GM21447 (cell line): ENCODE measurements around the gene ANGPTL1.

Experiments
- ATAC-seq: cut with Tn5 transposase; IDR thresholded peaks from one replicate; pipeline ENCODE4 v1.9.1; 2021; ENCODE audit not compliant: unreplicated experiment

Gene ANGPTL1, protein sequence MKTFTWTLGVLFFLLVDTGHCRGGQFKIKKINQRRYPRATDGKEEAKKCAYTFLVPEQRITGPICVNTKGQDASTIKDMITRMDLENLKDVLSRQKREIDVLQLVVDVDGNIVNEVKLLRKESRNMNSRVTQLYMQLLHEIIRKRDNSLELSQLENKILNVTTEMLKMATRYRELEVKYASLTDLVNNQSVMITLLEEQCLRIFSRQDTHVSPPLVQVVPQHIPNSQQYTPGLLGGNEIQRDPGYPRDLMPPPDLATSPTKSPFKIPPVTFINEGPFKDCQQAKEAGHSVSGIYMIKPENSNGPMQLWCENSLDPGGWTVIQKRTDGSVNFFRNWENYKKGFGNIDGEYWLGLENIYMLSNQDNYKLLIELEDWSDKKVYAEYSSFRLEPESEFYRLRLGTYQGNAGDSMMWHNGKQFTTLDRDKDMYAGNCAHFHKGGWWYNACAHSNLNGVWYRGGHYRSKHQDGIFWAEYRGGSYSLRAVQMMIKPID

DNA sequence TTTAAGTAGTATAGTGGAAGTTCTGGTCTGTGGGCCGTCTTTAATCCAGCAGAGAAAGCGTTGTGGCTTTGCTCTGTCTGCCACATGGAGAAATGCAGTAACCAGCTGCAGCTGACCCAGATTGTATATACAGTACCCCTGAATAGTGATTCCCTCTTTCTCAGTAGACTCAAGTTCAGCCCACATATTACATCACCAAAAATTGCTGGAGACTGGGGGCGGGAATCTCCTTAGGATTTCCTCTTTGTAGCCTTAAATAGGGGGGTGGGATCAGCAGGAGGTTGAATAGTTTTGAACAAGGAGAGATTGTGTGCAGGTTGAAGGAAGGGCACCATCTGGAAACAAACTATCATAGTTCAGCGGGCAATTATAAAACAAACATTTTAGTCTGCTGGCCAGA, at the start of gene ANGPTL1:
TSS of gene ANGPTL1 (minus strand) at position 134 of the 400 bp plus-strand sequence. CDS start 5,301 bp downstream, outside the sequence.
- no peak for ATAC-seq

- ATAC-seq: no peak
Observed at GRCh38 chr1:178919581-178919980, 48.7 kb upstream of the ANGPTL1 start.

- ATAC-seq: no peak
Observed at GRCh38 chr1:178918955-178919354, 48.1 kb upstream of the ANGPTL1 start.

DNA sequence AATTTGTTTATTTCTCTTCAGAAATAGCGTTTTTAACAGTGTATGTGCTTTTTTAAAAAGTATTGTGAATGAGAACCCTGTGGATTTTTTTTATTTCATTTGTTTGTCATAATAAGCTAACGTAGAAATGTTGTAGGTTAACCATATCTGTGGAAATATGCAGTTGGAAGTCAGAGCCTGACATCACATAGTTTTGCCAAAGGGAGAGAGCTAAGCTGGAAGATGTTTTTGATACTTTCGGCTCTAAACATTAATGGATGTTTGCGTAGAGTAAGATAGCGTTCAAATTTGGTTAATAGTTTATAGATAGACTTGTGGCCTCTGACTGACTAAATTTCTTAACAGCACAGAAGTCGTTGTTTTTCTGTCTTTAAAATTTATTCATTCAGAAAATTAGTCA, 47.4 kb upstream of the ANGPTL1 start:
- no peak for ATAC-seq

DNA sequence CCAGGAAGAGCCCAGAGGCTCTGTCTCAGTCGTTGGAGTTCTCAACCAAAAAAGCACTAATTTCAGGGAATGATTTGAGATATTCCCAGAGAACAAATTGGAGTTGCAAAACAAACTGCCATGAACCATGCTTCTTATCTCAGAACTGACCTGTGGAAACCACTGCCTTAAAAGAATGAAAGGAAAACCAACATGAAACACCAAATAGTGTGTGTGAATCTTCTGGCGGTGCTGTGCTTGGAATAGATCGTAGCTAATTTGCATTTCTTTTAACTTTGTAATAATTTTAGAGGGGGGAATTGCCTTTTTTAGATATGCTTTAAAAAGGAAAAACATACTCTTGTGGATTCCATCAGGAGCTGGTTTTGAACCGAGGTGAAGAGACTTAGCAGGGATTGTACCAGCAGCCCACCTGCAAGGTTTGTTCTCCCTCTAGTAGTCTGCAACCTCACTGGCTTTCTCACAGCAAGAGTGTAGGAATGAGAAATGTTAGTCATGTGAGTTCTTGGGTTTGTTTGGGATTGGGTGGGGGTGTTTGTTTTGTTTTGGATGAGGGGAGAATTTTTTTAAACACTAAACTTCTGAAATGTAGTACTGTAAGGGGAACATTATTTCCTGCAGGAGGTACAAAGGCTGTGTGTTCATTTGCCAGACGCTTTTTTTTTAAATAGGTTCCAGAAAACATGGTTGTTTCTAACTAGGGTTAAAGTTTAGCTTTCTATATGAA, 45.7 kb upstream of the ANGPTL1 start:
- ATAC-seq: peak; percentile 68

DNA sequence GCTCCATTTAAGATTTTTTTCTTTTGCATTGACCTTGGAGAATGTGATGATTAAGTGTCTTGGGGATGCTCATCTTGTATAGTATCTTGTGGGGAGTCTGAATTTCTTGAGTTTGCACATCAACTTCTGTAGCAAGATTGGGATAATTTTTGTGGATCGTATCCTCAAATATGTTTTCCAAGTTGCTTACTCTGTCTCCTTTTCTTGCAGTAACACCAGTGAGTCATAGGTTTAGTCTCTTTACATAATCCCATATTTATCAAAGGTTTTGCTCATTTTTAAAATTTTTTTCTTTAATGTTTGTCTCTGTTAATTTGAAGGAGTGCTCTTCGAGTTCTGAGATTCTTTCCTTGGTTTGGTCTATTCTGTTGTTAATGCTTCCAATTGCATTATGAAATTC, 41.7 kb upstream of the ANGPTL1 start:
- no peak for ATAC-seq

GRCh38 chr1:178910023-178910422, 39.1 kb upstream of the ANGPTL1 start:
- no peak for ATAC-seq

- ATAC-seq: no peak
Observed at GRCh38 chr1:178908358-178908757, 37.5 kb upstream of the ANGPTL1 start.

- no peak for ATAC-seq
Observed at GRCh38 chr1:178901482-178902125, 30.7 kb upstream of the ANGPTL1 start.

DNA sequence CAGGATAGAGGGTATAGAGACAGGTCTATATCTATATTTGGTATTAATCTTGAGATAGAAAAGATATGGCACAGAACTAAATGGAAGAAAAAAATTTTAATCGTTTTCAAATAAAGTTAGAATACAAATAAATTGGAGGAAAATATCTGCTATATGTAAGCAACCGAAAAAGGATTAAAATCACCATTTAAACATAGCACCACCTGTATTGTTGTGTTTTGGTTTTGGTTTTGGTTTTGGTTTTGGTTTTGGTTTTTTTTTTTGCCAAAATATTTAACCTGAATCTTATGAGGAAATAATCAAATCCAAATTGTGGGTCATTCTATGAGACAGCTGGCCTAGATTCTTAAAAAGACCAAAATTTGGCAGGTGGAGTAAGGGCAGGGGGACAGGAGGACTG, 28.5 kb upstream of the ANGPTL1 start:
- no peak for ATAC-seq

GRCh38 chr1:178898401-178898800, 27.5 kb upstream of the ANGPTL1 start:
- ATAC-seq: no peak

DNA sequence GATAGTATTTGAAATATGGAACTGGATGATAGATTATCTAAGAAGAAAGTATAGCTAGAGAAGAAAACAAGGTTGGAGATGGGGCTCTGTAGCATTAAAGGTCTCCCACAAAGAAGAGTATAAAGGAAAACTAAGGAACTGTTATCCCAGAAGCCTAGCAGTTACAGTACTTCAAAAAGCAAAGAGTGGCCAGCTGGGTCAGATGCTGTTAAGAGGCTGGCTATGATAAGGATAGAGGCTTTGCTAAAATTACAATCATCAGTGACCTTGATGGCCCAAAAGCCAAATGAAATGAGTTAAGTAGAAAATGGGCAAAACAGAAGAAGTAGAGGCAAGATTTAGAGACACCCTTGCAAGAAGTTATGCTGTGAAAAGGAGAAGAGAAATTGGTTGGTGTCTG, 25.1 kb upstream of the ANGPTL1 start:
- ATAC-seq: no peak

GRCh38 chr1:178886551-178886950, 15.7 kb upstream of the ANGPTL1 start:
- ATAC-seq: no peak

GRCh38 chr1:178885869-178886268, 15.0 kb upstream of the ANGPTL1 start:
- ATAC-seq: no peak

DNA sequence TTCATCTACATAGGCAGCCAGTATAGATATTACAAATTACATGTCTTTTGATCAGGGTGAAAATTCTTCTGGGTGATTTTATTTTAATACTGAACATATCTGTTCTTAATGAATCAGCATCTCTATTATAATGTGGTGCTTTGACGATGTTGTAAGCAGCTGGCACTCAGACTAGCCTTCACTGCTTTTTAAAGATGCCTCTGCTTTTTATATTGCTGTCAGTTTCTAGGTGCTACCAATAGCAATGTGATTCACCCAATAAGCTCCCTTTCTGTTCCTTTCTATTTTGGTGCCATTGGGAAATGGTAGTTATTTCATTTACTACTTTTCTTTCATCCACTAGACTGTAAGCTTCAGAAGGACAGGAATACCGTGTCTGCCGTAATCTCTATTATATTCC, 11.1 kb upstream of the ANGPTL1 start:
- ATAC-seq: no peak

GRCh38 chr1:178877896-178878295, 7.0 kb upstream of the ANGPTL1 start:
- ATAC-seq: no peak

- no peak for ATAC-seq
Observed at GRCh38 chr1:178875936-178876335, 5.1 kb upstream of the ANGPTL1 start.

GRCh38 chr1:178874966-178875365, 4.1 kb upstream of the ANGPTL1 start:
- no peak for ATAC-seq

GRCh38 chr1:178871551-178872320, 859 bp upstream of the ANGPTL1 start:
- no peak for ATAC-seq

- no peak for ATAC-seq
Observed at GRCh38 chr1:178870221-178870620, 656 bp downstream of the ANGPTL1 start.

DNA sequence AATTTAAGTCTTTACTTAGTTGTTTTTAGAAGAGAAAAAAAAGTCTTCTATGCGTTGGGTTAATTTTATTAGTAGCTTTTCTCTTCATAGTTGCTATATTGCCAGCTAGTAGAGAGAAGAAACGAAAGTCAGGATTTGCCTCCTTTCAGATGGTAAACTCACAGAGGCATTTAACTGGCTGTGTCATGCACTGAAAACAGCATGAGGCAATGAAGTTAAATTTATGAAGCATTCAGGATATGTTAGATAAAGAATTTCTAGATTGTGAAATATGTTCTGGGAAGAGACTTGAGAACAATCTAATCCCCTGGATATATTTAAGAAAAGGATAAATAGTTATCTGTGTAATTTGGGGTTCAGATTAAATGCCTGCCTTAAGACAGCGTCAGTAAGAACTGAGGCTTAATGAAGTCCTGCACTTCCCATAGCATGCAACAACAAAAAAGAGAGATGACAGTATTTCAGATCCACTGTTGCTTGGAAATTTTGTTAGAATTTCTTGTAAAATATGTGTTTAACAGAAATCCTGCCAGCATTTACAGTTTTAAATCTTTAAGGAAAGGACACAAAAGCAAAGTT, 1.7 kb downstream of the ANGPTL1 start:
- no peak for ATAC-seq
